Measurements from ENCODE around the gene ROR1.

Gene ROR1

DNA sequence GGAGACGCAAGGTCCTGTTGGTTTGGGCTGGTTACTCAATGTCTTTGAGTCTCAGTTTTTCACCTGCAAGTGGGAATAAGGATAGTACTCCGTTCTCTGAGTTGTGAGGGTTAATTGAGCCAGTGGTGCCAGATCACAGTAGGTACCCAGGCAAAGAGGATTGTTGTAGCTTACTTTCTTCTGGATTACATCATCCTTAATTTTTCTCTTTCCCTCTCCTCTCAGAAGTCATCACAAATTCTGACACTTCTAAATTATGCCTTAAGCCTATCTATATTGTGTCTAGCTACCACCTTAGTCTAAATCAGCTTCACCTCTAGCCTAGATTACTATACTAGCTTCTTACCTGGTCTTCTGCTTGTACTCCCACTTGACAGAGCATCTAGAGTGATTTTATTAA lies 149.5 kb downstream of the ROR1 start:
- TF ChIP-seq TAF1 (IDR thresholded peaks at IDR 0.05; ENCODE audit: borderline replicate concordance, insufficient read depth, low read length) (no peak), SIN3A (IDR thresholded peaks at IDR 0.05; ENCODE audit: borderline replicate concordance, insufficient read depth, low read length) (no peak), FOXP2 (optimal IDR thresholded peaks at IDR 0.05; ENCODE audit: borderline replicate concordance, extremely low read depth, extremely low read length, insufficient read depth) (no peak), POLR2AphosphoS5 (IDR thresholded peaks at IDR 0.05; ENCODE audit: low read depth, low read length) (no peak)
- TF ChIP-seq, protein P1, sequence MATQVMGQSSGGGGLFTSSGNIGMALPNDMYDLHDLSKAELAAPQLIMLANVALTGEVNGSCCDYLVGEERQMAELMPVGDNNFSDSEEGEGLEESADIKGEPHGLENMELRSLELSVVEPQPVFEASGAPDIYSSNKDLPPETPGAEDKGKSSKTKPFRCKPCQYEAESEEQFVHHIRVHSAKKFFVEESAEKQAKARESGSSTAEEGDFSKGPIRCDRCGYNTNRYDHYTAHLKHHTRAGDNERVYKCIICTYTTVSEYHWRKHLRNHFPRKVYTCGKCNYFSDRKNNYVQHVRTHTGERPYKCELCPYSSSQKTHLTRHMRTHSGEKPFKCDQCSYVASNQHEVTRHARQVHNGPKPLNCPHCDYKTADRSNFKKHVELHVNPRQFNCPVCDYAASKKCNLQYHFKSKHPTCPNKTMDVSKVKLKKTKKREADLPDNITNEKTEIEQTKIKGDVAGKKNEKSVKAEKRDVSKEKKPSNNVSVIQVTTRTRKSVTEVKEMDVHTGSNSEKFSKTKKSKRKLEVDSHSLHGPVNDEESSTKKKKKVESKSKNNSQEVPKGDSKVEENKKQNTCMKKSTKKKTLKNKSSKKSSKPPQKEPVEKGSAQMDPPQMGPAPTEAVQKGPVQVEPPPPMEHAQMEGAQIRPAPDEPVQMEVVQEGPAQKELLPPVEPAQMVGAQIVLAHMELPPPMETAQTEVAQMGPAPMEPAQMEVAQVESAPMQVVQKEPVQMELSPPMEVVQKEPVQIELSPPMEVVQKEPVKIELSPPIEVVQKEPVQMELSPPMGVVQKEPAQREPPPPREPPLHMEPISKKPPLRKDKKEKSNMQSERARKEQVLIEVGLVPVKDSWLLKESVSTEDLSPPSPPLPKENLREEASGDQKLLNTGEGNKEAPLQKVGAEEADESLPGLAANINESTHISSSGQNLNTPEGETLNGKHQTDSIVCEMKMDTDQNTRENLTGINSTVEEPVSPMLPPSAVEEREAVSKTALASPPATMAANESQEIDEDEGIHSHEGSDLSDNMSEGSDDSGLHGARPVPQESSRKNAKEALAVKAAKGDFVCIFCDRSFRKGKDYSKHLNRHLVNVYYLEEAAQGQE (IDR thresholded peaks at IDR 0.05; ENCODE audit: insufficient read depth in 1 of 2, low read depth in 2 of 2, low read length in 2 of 2), result no peak

DNA sequence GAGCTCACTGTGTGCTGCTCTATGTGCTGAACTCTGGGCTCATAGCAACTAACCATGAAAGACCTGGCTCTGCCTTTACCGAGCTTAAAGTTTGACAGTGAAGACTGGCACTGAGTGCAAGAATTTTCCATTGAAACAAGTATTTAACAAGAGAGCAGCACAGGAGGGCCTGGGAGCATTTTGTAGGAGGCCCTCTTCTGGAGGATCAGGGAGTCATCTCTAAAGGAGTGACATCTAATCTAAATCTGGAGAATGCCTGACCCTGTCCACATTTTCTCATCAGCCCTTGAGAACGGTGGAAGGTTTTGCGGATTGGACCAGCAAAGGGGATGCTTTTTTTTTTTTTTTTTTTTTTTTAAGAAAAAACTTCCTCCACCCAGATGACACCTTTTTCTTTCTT lies 150.8 kb downstream of the ROR1 start:
- TF ChIP-seq SIN3A (IDR thresholded peaks at IDR 0.05; ENCODE audit: borderline replicate concordance, insufficient read depth, low read length), result no peak

DNA sequence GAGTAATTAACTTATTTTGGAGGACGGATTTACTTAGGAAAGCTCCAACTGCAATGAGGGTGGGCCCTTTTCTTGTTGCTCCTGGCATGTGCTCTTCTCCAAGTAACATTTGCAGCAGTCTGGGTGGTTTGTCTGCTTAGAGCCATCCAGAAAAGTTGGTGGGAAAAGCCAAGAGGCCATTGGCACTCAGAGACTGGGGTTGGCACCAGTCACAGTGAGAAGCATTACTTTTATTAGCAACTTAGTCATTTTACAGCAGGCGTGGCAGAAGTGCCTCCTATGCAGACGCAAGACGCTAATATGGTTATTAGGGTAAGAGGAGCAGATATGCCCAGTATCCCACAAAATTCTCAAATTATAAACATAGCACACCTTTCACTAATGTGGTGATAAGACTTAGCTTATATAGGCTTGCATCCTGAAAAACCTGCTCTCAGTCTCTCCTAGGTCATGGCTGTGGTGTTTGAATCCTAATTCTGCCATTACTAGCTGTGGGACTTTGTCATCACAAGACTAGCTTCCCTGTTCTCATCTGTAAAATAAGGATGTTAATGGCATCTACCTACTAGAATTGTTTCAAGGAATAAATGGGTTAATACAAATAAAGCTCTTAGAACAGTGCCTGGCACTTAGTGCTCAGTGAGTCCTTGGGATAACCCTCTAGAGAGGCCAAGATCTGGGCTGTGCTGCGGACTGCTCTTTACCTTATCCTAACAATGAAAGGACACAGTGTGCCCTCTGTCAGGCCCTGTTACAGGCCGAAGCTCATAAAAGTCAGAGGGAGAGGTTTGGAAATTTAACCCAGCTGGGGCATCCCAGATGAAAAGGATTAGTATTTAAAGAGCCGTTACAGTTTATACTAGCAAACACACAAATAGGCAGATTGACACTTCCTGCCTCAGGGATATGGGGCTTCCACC lies 154.6 kb downstream of the ROR1 start:
- TF ChIP-seq TAF1 (IDR thresholded peaks at IDR 0.05; ENCODE audit: borderline replicate concordance, insufficient read depth, low read length) (no peak), SIN3A (IDR thresholded peaks at IDR 0.05; ENCODE audit: borderline replicate concordance, insufficient read depth, low read length) (no peak), FOXP2 (optimal IDR thresholded peaks at IDR 0.05; ENCODE audit: borderline replicate concordance, extremely low read depth, extremely low read length, insufficient read depth) (no peak), POLR2AphosphoS5 (IDR thresholded peaks at IDR 0.05; ENCODE audit: low read depth, low read length) (no peak)
- TF ChIP-seq, protein P1 (IDR thresholded peaks at IDR 0.05; ENCODE audit: insufficient read depth in 1 of 2, low read depth in 2 of 2, low read length in 2 of 2), result no peak

DNA sequence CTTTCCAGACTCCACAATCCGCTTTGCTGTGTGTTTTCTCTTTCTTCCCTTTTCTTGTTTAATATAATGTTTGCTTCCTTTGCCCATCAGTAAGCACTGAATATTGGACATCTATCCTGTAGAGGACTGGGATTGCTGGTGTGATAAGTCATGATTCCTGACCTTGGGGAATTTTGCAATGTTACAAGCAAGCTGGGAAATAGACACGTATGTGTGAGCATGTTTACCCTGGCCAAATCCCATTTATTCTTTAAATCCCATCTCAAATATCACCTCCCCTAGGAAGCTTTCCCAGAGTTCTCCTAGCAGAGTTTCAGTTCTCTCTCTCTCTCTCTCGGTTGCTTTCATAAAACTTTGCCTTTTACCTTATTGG lies 155.3 kb downstream of the ROR1 start:
- no peak for TF ChIP-seq TAF1 (IDR thresholded peaks at IDR 0.05; ENCODE audit: borderline replicate concordance, insufficient read depth, low read length)
- TF ChIP-seq FOXP2 (optimal IDR thresholded peaks at IDR 0.05; ENCODE audit: borderline replicate concordance, extremely low read depth, extremely low read length, insufficient read depth), result no peak

DNA sequence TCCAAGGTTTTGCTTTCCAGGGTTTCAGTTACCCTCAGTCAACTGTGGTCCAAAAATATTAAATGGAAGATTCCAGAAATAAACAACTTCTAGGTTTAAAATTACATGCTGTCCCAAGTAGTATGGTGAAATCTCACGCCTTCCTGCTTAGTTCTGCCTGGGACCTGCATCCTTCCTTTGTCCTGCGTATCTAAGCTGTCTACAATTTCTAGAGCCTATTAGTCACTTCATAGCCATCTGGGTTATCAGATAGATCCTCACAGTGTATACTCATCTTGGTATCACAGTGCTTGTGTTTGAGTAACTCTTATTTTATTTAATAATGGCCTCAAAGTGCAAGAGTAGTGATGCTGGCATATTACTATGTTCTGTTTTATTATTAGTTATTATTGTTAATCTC lies 157.7 kb downstream of the ROR1 start:
- TF ChIP-seq SIN3A (IDR thresholded peaks at IDR 0.05; ENCODE audit: borderline replicate concordance, insufficient read depth, low read length) (no peak), TAF1 (IDR thresholded peaks at IDR 0.05; ENCODE audit: borderline replicate concordance, insufficient read depth, low read length) (no peak), FOXP2 (optimal IDR thresholded peaks at IDR 0.05; ENCODE audit: borderline replicate concordance, extremely low read depth, extremely low read length, insufficient read depth) (no peak), POLR2AphosphoS5 (IDR thresholded peaks at IDR 0.05; ENCODE audit: low read depth, low read length) (no peak)
- TF ChIP-seq, protein P1 (IDR thresholded peaks at IDR 0.05; ENCODE audit: insufficient read depth in 1 of 2, low read depth in 2 of 2, low read length in 2 of 2), result no peak

DNA sequence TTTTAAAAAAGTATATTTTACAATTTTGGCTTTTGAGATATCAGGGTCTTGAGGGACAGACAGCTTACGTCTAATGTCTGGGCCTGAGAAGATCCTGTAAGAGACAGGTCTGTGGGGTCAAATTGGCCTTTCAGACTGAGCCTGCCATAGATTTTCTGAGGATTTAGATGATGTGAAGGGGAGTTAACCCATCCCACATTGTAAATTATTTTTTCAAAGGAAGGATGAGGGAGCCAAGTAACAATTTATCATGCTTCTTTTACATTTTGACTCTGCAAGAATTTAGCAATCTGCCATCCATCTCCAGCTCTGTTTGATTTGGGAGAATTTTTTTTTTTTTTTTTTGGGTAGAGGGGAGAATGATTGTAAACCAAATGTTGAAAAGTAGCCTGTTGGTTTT lies 160.9 kb downstream of the ROR1 start:
- TF ChIP-seq FOXP2 (optimal IDR thresholded peaks at IDR 0.05; ENCODE audit: borderline replicate concordance, extremely low read depth, extremely low read length, insufficient read depth) (no peak), POLR2AphosphoS5 (IDR thresholded peaks at IDR 0.05; ENCODE audit: low read depth, low read length) (no peak), SIN3A (IDR thresholded peaks at IDR 0.05; ENCODE audit: borderline replicate concordance, insufficient read depth, low read length) (no peak), TAF1 (IDR thresholded peaks at IDR 0.05; ENCODE audit: borderline replicate concordance, insufficient read depth, low read length) (no peak)
- TF ChIP-seq, protein P1 (IDR thresholded peaks at IDR 0.05; ENCODE audit: insufficient read depth in 1 of 2, low read depth in 2 of 2, low read length in 2 of 2), result no peak
